Tibial artery (tissue), 4 donors: Measurements from ENCODE around the gene YWHAQ.

Experiments used
- DNase-seq, 2 donors: peaks; one replicate each; pipeline ENCODE4 v3.0.0-alpha.2; 2019
- H3K27ac ChIP-seq, 2 donors: fragments of 200-600 bp; sonication (generic) in 1 of 2; 1 replicate in 1 of 2; 2 replicates in 1 of 2; pipeline ENCODE4 v1.5.1; 2018 to 2019; ENCODE audit warnings: mild to moderate bottlenecking in 1 of 2
- H3K27me3 ChIP-seq, 2 donors: fragments of 200-600 bp; sonication (generic) in 1 of 2; one replicate each; pipeline versions ENCODE4 v1.5.1 to v1.6.0; 2016 to 2019
- H3K36me3 ChIP-seq, 3 donors: fragments of 200-600 bp; sonication (generic) in 2 of 3; one replicate each; pipeline ENCODE4 v1.5.1; 2016 to 2019; ENCODE audit warnings: mild to moderate bottlenecking in 2 of 3
- H3K4me1 ChIP-seq, 4 donors: fragments of 200-600 bp; sonication (generic) in 2 of 4; 1 replicate in 3 of 4; 2 replicates in 1 of 4; pipeline ENCODE4 v1.5.1; 2016 to 2019
- H3K4me3 ChIP-seq, 2 donors: fragments of 200-600 bp; sonication (generic) in 1 of 2; 1 replicate in 1 of 2; 2 replicates in 1 of 2; pipeline ENCODE4 v1.5.1; 2018 to 2019; ENCODE audit warnings: mild to moderate bottlenecking in 2 of 2
- H3K9me3 ChIP-seq, 3 donors: fragments of 200-600 bp; sonication (generic) in 1 of 3; one replicate each; pipeline ENCODE4 v1.5.1; 2016 to 2019
- CTCF ChIP-seq, 2 experiments: fragments of 200-600 bp in 1 of 2; fragments of 450-650 bp in 1 of 2; IDR thresholded peaks; one replicate each; pipeline ENCODE4 v1.5.1; 2017 to 2019; ENCODE audit warnings: antibody characterized with exemption in 2 of 2, mild to moderate bottlenecking in 1 of 2, moderate library complexity in 1 of 2
- intact Hi-C: fragments of 100-400 bp; cut with DNase I; formaldehyde crosslinking; loops from one replicate; pipeline ENCODE4 v1.15.0; 2023; ENCODE audit warnings: low total_unique reads

YWHAQ gene

DNA sequence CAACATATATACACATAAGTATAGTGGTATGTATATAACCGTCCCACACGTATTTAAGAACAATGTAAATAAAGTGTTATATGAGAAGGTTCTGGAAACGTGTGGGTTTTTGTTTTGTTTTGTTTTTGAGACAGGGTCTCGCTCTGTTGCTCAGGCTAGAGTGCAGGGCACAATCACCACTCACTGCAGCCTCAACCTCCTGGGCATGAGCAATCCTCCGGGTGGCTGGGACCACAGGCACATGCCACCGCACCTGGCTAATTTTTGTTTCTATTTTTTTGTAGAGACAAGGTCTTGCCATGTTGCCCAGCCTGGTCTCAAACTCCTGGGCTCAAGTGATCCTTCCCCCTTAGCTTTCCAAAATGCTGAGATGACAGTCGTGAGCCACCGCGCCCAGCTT lies 81.4 kb downstream of the YWHAQ start:
- Histone ChIP-seq H3K4me3 (no peak overlapping the region), H3K4me1 (peaks cover 0 to 98% (median 48%) of the 10 kb centered on the region in 4 donors)
- intact Hi-C loops, result no loop called here

DNA sequence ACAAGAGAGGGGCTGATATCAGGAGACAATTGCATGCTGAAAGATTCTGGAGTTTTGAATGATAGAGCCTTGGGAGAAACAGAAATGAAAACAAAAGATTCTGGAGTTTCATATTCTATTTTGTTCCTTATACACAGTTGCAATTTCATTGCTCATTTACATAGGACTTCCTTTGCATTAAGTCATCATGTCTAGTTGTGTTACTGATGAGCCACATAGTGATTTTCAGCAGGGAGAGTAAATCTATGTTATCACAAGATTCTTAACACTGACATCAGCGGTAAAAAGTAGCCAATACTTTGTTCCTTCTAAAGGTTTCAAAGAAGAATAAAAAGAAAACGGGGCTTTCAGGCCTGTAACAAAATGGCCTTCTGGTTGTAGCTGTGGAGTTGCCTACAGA lies 82.3 kb downstream of the YWHAQ start:
- H3K4me3 ChIP-seq, result no peak overlapping the region
- no peaks in the 10 kb centered on the region for H3K36me3 ChIP-seq
- DNase-seq, result no peak
- H3K4me1 ChIP-seq, result peaks cover 0 to 98% (median 44%) of the 10 kb centered on the region in 4 donors
- TF ChIP-seq CTCF (IDR thresholded peaks at IDR 0.05), result no peak
- intact Hi-C loops, result no loop called here
- H3K9me3 ChIP-seq, result no peaks in the 10 kb centered on the region
- H3K27me3 ChIP-seq, result no peaks in the 10 kb centered on the region
- no peak overlapping the region for H3K27ac ChIP-seq

More for the DNA sequence above, 81.4 kb downstream of the YWHAQ start:
- no peak for DNase-seq
- H3K36me3 ChIP-seq, result no peaks in the 10 kb centered on the region
- TF ChIP-seq CTCF (IDR thresholded peaks at IDR 0.05), result no peak
- no peaks in the 10 kb centered on the region for H3K27me3 ChIP-seq
- no peak overlapping the region for H3K27ac ChIP-seq
- H3K9me3 ChIP-seq, result no peaks in the 10 kb centered on the region

DNA sequence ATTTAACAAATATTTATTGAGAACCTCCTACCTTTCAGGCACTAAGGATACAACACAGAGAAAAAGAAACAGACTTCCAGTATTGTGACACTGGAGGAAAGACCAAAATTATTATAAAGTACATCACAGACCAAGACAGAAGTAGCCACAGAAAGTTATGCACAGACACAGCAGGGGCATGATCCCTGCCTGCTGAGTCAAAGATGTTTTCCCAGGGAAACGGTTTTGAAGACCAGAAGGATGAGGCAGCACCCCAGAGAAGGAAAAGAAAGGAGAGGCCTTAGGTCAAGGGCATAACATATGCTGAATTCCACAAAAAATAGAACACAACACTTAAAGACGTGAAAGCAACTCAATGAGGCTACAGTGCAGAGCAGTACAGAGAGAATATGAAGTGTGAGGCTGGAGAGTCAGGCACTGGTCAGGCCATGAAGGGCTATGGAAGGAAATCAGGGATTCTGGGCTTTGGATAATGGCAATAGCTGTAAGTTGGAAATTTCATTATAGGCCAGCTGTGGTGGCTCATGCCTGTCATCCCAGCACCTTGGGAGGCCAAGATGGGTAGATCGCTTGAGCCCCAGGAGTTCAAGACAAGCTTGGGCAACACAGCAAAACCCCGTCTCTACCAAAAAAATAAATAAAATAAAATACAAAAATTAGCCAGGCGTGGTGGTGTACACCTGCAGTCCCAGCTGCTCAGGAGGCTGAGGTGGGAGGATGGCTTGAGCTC lies 83.4 kb downstream of the YWHAQ start:
- no peaks in the 10 kb centered on the region for H3K36me3 ChIP-seq
- no peak for TF ChIP-seq CTCF (IDR thresholded peaks at IDR 0.05)
- intact Hi-C loops, result no loop called here
- H3K4me3 ChIP-seq, result no peak overlapping the region
- no peak overlapping the region for H3K27ac ChIP-seq
- DNase-seq, result no peak
- H3K9me3 ChIP-seq, result no peaks in the 10 kb centered on the region
- H3K27me3 ChIP-seq, result no peaks in the 10 kb centered on the region
- H3K4me1 ChIP-seq, result peaks cover 0 to 92% (median 37%) of the 10 kb centered on the region in 4 donors

DNA sequence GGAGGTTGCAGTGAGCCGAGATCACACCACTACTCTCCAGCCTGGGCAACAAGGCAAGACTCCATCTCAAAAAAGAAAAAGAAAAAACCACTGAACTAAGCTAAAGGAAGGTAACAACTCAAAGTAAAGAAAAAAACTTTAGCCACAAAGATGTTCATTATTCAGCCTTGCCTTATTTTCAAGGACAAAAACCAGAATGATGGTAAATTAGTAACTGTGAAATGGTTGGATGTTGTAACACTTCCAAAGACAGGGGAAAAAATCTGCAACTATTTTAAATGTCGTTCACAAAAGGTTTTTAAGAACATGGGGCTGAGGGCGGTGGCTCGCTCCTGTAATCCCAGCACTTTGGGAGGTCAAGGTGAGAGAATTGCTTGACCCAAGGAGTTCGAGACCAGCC lies 85.3 kb downstream of the YWHAQ start:
- no peak overlapping the region for H3K27ac ChIP-seq
- DNase-seq, result no peak
- no peaks in the 10 kb centered on the region for H3K27me3 ChIP-seq
- no peaks in the 10 kb centered on the region for H3K9me3 ChIP-seq
- no peak overlapping the region for H3K4me3 ChIP-seq
- H3K36me3 ChIP-seq, result peaks cover 0 to 4% (median 3%) of the 10 kb centered on the region in 3 donors
- no peak for TF ChIP-seq CTCF (IDR thresholded peaks at IDR 0.05)
- intact Hi-C loops, result no loop called here
- H3K4me1 ChIP-seq, result peaks cover 0 to 73% (median 26%) of the 10 kb centered on the region in 4 donors

DNA sequence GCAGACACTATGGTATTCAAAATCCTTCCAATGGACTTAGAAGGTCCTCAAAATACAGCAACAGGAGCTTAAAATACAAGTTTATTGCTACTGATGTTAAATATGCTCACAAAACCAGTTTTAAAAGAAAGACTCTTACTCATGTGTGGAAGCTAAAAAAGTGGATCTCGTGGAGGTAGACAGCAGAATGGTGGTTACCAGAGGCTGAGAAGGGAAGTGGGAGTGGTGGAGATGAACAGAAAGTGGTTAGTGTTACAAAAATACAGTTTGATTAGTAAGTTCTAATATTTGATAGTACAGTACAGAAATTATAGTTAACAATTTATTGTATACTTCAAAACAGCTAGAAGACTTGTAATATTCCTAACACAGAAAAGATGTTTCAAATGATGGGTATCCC lies 87.2 kb downstream of the YWHAQ start:
- no peak overlapping the region for H3K4me3 ChIP-seq
- H3K4me1 ChIP-seq, result peaks cover 0 to 65% (median 23%) of the 10 kb centered on the region in 4 donors
- no peak for TF ChIP-seq CTCF (IDR thresholded peaks at IDR 0.05)
- H3K9me3 ChIP-seq, result no peaks in the 10 kb centered on the region
- DNase-seq, result no peak
- H3K27ac ChIP-seq, result no peak overlapping the region
- intact Hi-C loops, result no loop called here
- peaks cover 0 to 4% (median 3%) of the 10 kb centered on the region in 3 donors for H3K36me3 ChIP-seq
- no peaks in the 10 kb centered on the region for H3K27me3 ChIP-seq
